Ovary (tissue), 9 donors: ENCODE data around the gene UBE2V1. TPM values are rescaled to one million over a fixed set of nuclear protein-coding genes. Genes with fewer than 3 reads are reported as not detected.

ENCODE experiments used
- DNase-seq, 5 donors: peaks; one replicate each; pipeline ENCODE4 v3.0.0-alpha.2; 2019 to 2020
- H3K27ac ChIP-seq, 2 donors: fragments of 200-600 bp; one replicate each; pipeline versions ENCODE4 v1.5.1 to v1.8.0; 2019 to 2022
- H3K27me3 ChIP-seq: fragments of 200-600 bp; one replicate; pipeline ENCODE4 v1.8.0; 2022
- H3K36me3 ChIP-seq: fragments of 200-600 bp; sonication (generic); one replicate; pipeline ENCODE4 v1.5.1; 2019
- H3K4me1 ChIP-seq: one replicate; pipeline ENCODE4 v1.8.1; 2013; ENCODE audit warnings: mild to moderate bottlenecking, moderate library complexity; ENCODE audit not compliant: insufficient read depth
- H3K4me3 ChIP-seq: fragments of 200-600 bp; sonication (generic); one replicate; pipeline ENCODE4 v1.5.1; 2017
- H3K9me3 ChIP-seq, 2 donors: fragments of 200-600 bp in 1 of 2; sonication (generic) in 1 of 2; one replicate each; pipeline versions ENCODE4 v1.5.1 to v1.8.1; 2013 to 2019; ENCODE audit warnings: mild to moderate bottlenecking in 1 of 2, moderate library complexity in 1 of 2
- CTCF ChIP-seq, 3 donors: fragments of 450-650 bp in 2 of 3; fragments of 200-600 bp in 1 of 3; IDR thresholded peaks; one replicate each; pipeline versions ENCODE4 v1.5.1 to v1.8.0; 2016 to 2022; ENCODE audit warnings: antibody characterized with exemption in 3 of 3, mild to moderate bottlenecking in 1 of 3
- EP300 ChIP-seq: sonication (generic); formaldehyde crosslinking; IDR thresholded peaks from one replicate; pipeline ENCODE4 v1.6.1; 2017; ENCODE audit warnings: antibody characterized with exemption
- POLR2A ChIP-seq: fragments of 450-650 bp; IDR thresholded peaks from one replicate; pipeline ENCODE4 v1.6.1; 2017; ENCODE audit warnings: antibody characterized with exemption, mild to moderate bottlenecking, moderate library complexity
- WGBS, 3 donors: extraction: QIAGEN DNeasy Blood & Tissue Kit in 1 of 3; methylation state at CpG; one replicate each; pipeline versions ENCODE4 v1.1.5 to v1.1.7; 2013 to 2017; 5-methylcytosine and 5-hydroxymethylcytosine counted together
- intact Hi-C, 4 donors: fragments of 100-400 bp; cut with DNase I; formaldehyde crosslinking; loops; one replicate each; pipeline versions ENCODE4 v1.11.0 to v1.15.1; 2022 to 2023
- polyA plus RNA-seq, 2 donors: library from polyadenylated mRNA; stranded (reverse); fragments of 200-250 nt in 1 of 2; fragments of 350-450 nt in 1 of 2; fragmentation: Illumina TruSeq in 1 of 2; extraction: RNeasy Lipid Tissue Mini Kit (QIAGEN cat#74804) in 1 of 2; gene quantifications; one replicate each; pipeline ENCODE4 v1.2.3, GENCODE V29; 2013 to 2014
- total RNA-seq, 7 donors: library from RNA; depleted of rRNA in 2 of 7; stranded (reverse); fragments of >200 nt in 2 of 7; fragmentation: NEBNext Ultra II Directional in 3 of 7; extraction: Animal tissue kit (Norgen Biotek cat#: 25700) in 3 of 7; gene quantifications; one replicate each; pipeline versions ENCODE4 v1.1.0 to v1.2.4, GENCODE V29; 2016 to 2023
- donor health status: DM: no; HTN: no; CAD: no; lungs with moderate emphysema.
- donor health status: DM: no; HTN: no; CAD: no.
- donor health status: Bipolar disorder and iron deficiency.
- donor health status: DM: yes; HTN: yes; CAD: no.
- donor health status: DM: no; HTN: no; CAD: no.
- donor health status: DM: yes; HTN: yes; CAD: no.

UBE2V1 gene
- total and polyA plus RNA-seq, 9 donors: 43.6 to 189 (median 77.2) TPM

- TF ChIP-seq CTCF (IDR thresholded peaks at IDR 0.05): no peak
- no peak for TF ChIP-seq POLR2A
- no peak for TF ChIP-seq EP300
- intact Hi-C loops: no loop called here
- no peaks in the 10 kb centered on the region for H3K36me3 ChIP-seq
- H3K27me3 ChIP-seq: no peaks in the 10 kb centered on the region
- no peak for DNase-seq
- WGBS, 3 donors: 87 to 92% (median 88%) methylated on average over 16 of the region's 16 CpGs
- H3K4me1 ChIP-seq: peaks cover 6% of the 10 kb centered on the region
- no peaks in the 10 kb centered on the region for H3K9me3 ChIP-seq
- H3K27ac ChIP-seq: no peak overlapping the region
- no peak overlapping the region for H3K4me3 ChIP-seq
Measured at GRCh38 chr20:50041246-50041873, 71.6 kb downstream of the UBE2V1 start.

- Histone ChIP-seq H3K9me3 (no peaks in the 10 kb centered on the region), H3K27ac (no peak overlapping the region), H3K27me3 (no peaks in the 10 kb centered on the region), H3K4me3 (no peak overlapping the region), H3K4me1 (peaks cover 6% of the 10 kb centered on the region), H3K36me3 (no peaks in the 10 kb centered on the region)
- no peak for DNase-seq
- intact Hi-C loops: no loop called here
- WGBS, 3 donors: 88 to 91% (median 89%) methylated on average over 17 of the region's 17 CpGs
- TF ChIP-seq CTCF (IDR thresholded peaks at IDR 0.05): no peak
- no peak for TF ChIP-seq POLR2A
- TF ChIP-seq EP300: no peak
Measured at GRCh38 chr20:50040432-50041245, 72.3 kb downstream of the UBE2V1 start.

GRCh38 chr20:50039706-50040431 lies 73.1 kb downstream of the UBE2V1 start:
- no peak for DNase-seq
- Histone ChIP-seq H3K4me3 (no peak overlapping the region), H3K36me3 (no peaks in the 10 kb centered on the region), H3K4me1 (peaks cover 6% of the 10 kb centered on the region), H3K9me3 (no peaks in the 10 kb centered on the region), H3K27ac (no peak overlapping the region), H3K27me3 (no peaks in the 10 kb centered on the region)
- WGBS, 3 donors: 81 to 89% (median 87%) methylated on average over 9 to 10 of the region's 10 CpGs
- intact Hi-C loops: no loop called here
- no peak for TF ChIP-seq CTCF (IDR thresholded peaks at IDR 0.05)
- no peak for TF ChIP-seq EP300
- TF ChIP-seq POLR2A: no peak

- intact Hi-C loops: no loop called here
- H3K4me3 ChIP-seq: no peak overlapping the region
- no peak for DNase-seq
- no peak overlapping the region for H3K27ac ChIP-seq
- no peaks in the 10 kb centered on the region for H3K9me3 ChIP-seq
- WGBS, 3 donors: 65 to 86% (median 73%) methylated on average over 10 of the region's 10 CpGs
- no peaks in the 10 kb centered on the region for H3K27me3 ChIP-seq
- H3K4me1 ChIP-seq: no peaks in the 10 kb centered on the region
- H3K36me3 ChIP-seq: no peaks in the 10 kb centered on the region
- TF ChIP-seq POLR2A (no peak), CTCF (IDR thresholded peaks at IDR 0.05) (no peak), EP300 (no peak)
Measured at GRCh38 chr20:50038574-50038991, 74.4 kb downstream of the UBE2V1 start.
